Ovary (tissue), 3 donors: ENCODE data around the gene SEC61A2.

ENCODE experiments used
- POLR2A ChIP-seq: fragments of 450-650 bp; IDR thresholded peaks from one replicate; pipeline ENCODE4 v1.6.1; 2017; ENCODE audit warnings: antibody characterized with exemption, mild to moderate bottlenecking, moderate library complexity
- TF ChIP-seq, protein P1 (sequence below), 3 donors: fragments of 450-650 bp in 2 of 3; fragments of 200-600 bp in 1 of 3; IDR thresholded peaks; one replicate each; pipeline versions ENCODE4 v1.5.1 to v1.8.0; 2016 to 2022; ENCODE audit warnings: antibody characterized with exemption in 3 of 3, mild to moderate bottlenecking in 1 of 3
- donor health status: DM: no; HTN: no; CAD: no.

DNA sequence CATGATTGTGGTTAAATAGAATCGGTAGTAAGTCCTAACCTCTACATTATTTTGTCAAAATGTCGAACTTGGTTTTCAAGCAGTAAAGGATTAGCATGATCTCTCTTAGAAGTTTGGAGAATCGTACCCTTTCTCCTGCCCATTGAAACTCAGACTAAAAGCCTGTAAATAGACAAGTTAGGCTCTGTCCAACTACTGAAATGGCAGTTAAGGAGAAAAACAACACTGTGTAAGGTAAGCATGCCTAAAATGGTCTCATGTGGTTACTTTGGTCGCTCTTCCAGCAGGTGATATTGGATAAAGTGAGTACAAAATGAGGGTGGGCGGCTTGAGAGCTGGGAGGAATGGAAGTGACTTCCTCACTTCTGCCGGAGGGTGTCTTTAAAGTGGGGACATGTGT, 25.0 kb downstream of the SEC61A2 start:
- TF ChIP-seq, protein P1, sequence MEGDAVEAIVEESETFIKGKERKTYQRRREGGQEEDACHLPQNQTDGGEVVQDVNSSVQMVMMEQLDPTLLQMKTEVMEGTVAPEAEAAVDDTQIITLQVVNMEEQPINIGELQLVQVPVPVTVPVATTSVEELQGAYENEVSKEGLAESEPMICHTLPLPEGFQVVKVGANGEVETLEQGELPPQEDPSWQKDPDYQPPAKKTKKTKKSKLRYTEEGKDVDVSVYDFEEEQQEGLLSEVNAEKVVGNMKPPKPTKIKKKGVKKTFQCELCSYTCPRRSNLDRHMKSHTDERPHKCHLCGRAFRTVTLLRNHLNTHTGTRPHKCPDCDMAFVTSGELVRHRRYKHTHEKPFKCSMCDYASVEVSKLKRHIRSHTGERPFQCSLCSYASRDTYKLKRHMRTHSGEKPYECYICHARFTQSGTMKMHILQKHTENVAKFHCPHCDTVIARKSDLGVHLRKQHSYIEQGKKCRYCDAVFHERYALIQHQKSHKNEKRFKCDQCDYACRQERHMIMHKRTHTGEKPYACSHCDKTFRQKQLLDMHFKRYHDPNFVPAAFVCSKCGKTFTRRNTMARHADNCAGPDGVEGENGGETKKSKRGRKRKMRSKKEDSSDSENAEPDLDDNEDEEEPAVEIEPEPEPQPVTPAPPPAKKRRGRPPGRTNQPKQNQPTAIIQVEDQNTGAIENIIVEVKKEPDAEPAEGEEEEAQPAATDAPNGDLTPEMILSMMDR (IDR thresholded peaks at IDR 0.05) = no peak
- TF ChIP-seq POLR2A = no peak
